ENCODE data around the gene MGLL.
A peak's percentile ranks its signal among the peaks of the same experiment; 100 is the strongest.

MGLL gene

DNA sequence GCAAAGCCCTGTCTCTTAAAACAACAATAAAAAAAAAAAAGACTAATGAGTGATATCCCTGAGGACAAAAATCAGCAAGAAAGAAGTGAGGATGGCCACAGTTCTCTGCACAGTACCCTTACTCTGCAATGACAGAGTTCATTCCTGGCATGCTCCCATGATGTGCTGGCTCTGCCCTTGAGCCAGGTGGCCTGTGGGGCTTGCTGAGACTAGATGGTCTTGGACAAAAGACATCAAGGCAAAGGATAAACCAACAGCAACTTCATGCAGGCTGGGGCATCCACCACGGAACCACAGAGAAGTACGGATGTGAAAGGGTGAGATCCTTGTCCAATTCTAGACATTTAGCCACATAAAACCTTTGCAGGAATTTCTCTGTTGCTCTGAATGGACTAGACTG, 12.7 kb downstream of the MGLL start:
- no peak for DNase-seq

DNA sequence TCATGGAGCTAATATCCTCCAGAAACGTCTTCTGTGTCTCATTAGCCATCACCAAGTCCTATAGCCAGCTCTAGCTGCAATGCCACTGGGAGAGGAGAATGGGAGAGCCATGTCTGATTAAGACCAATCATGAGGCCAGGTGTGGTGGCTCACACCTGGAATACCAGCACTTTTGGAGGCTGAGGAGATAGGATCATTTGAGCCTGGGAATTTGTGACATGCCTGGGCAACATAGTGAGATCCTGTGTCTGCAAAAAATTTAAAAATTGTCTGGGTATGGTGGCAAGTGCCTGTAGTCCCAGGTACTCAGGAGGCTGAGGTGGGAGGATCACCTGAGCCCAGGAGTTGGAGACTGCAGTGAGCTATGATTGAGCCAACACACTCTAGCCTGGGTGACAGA, 13.1 kb downstream of the MGLL start:
- DNase-seq = no peak

DNA sequence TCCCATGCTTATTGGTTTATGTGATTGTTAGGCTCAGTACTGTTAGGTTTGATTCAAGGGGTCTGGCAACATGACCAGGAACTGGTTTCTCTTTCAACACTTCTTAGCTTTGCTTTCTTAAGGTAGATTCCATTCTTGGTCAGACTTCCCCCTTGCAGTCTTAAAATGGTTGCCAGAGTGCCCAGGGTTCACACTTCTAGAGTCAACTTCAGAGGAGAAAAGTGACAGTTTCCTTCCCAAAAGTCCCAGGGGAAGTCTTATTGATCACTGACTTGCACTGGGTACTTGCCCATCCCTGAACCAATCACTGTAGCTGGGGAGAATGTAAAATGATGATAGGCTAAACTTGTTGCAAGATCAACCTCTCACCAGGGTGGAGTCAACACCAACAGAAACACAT, 14.1 kb downstream of the MGLL start:
- DNase-seq = no peak

DNA sequence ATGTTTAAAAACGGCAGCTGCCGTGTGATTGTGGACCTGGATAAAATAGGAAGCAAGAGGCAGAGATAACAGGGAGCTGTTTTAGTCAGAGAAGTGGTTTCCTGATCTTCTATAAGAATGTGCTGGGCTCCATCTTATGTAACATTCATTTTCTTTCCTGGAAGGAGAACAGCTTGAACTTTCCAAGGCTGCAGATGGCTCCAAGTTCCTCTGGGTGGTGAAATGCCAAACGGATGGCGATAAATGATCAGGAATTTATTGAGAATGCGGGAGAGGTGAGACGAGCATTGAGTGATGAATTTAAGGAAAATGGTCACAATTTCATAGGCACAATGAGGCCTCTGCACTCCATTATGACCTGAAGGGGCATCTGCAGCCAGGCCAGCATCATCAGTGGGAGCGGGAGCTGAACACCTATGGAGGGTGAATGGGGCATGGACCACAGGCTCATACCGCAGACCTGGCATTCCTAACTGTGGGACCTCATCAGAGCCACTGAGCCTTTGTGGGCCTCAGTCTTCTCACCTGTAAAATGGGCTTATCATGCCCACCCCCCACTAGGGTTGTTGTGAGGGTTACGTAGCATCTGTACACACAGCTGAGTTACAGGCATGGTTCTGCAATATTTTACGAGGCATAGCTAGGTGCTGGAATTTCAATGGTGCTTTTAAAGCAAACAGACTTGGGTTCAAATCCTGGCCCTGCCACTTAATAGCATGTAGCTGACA, 17.1 kb downstream of the MGLL start:
- no peak for DNase-seq

DNA sequence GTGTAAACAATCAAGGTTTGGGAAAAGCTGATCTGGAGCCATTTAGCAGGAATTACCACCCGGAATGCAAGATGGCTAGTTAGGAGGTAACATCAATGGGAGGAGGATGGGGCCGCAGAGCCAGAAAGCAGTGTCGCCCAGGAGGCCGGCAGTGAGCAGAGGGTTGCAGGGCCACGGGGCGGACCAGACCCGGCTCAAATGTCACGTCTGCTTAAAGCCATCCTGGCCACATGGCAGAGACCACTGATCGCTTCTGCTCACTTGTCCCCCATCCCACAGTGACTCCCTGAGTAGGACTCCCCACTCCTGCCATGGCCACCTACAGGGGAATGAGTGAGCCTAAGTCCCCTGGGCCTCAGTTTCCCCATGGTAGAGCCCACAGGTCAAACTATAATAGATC, 18.2 kb downstream of the MGLL start:
- no peak for DNase-seq

DNA sequence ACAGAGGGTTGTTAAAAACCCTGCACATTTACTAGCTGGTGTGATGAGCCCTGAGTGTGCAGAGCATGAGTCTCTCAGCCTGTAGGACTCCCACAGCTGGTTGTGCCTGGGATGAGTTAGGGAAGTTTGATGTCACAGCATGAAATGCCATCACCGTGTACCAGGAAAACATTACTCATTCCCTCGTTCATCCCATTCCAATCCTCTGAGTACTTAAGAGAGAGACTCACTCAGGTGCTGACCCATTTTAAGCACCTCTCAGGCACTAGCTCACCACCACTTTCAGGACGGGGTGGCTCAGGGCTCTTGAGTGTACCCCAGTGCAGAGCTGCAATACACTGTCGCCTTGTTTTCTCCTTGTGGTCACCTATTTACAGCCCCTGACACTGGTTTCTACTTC, 18.7 kb downstream of the MGLL start:
- no peak for DNase-seq

DNA sequence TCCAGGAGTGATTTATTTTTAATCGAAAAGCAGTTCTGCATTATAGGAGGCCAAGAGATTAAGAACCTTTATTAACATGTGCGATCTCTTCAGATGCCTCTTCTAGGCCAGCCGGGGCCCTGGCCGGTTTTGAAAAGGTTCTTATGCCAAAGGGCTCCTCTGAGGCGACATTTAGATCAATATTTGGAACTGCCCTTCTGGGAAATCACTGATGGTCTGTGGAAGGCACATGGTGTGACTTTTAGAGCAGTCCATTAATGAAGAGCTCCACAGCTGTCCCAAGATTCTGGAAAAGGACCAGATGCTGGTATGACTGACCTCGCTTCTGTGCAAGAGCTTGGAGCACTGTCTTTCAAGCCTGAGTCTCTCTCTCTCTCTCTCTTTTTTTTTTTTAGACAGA, 19.7 kb downstream of the MGLL start:
- no peak for DNase-seq

DNA sequence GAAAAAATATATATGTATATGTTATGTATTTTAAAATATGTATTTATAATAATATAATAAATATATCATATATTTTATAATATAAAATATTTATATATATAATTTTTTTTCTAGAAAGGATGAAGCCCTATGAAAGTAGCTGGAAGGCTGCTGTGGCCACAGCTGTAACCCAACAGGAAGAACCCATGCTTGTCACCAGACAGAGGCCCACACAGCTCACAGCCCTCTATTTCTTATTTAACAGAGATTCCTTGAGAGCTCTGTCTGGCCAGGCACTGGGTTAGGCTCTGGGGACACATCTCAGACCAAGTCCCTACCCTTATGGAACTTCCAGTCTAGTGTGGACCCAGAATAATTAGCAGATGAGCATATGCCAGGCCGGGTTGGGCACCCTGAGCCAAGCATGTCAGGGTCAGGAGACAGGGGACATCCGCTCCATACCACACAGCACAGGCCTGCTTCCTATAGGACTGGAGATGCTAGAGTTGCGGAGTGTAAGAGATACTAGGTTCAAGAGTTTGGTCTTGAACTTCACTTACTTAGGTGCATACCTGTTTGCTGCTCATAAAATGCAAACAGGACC, 20.5 kb downstream of the MGLL start:
- peak in 1 of 2 donors; percentile 22 for DNase-seq

DNA sequence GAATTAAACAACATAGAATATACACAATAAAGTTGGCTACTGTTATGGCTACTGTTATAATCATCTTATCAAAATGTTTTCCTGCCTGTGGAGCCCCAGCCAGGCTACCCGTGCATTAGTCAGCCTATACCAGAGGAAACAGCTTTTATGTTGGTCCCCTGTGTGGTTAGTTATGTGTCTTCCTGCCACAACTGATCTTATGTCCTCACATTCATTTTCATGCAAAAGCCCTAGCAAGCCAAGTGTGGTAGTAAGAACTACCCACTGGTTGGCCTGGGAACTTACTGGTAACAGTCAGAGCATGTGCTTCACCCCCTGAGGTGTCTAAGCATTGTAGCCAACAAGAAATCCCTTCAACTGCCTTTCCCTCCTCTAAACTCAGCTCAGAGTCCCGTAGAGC, 21.8 kb downstream of the MGLL start:
- no peak for DNase-seq

DNA sequence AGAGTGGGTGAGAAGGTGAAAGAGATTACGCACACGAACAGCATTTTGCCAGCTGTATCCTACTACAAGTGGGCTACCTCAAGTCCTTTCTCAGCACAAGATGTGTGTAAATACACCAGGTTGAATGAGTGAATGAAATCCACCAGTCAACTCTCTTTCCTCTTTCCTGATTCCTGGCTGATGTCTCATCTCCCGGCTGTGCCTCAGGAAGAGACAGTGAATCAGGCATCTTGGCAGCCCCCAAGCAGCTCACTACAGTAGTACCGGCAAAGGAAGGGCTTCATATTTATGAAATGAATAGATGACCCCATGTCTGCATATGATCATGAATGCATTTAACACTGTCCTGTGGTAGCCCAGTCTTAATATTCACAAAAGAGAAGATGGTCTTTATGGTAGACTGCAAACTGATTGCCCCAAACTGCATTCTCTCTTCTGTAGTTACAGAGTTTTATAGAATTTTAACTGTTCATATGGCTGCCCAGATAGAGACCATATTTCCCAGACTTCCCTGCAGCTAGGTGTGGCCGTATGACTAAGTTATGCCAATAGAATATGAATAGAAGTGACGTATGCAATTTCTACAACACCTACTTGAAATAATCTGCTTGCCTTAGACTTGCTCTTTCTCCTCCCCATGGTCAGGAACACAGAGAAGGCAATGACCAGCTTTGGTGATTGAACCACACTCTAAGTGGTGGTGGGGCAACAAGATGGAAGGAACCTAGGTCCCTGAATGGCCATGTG, 22.7 kb downstream of the MGLL start:
- no peak for DNase-seq

DNA sequence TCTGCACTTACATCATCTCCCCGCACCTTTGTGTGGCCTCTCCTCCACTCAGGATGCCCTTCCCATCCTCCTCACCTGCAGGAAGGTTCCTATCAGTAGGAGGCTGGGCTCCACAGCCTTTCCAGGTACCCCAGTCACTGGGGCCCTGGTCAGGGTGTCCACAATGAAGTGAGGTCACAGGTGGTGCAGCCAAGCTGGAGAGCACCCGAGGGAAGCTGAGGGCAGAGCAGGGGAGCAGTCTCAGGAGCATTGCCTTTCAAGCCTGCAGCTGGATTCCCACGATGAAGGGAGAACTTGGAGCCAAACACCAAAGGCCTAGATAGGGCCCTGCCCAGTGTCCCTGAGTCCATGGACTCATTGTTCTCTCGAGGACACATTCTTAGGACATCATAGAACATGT, 23.6 kb downstream of the MGLL start:
- DNase-seq = no peak

DNA sequence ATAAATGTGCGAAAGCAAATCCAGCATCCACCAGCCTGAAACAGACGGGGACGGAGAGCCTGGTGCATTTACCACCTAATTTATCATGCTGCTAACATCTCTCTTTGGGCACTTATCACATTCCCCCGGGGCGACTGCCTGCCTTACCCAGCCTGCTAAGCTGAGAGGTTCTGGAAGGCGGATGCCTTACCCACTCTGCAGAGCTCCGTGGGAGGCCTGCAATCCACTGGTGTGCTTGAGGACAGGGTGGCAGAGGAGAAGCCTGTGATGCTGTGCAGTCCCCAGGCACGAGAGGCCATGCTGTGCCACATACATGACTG, 25.5 kb downstream of the MGLL start:
- no peak for DNase-seq

DNA sequence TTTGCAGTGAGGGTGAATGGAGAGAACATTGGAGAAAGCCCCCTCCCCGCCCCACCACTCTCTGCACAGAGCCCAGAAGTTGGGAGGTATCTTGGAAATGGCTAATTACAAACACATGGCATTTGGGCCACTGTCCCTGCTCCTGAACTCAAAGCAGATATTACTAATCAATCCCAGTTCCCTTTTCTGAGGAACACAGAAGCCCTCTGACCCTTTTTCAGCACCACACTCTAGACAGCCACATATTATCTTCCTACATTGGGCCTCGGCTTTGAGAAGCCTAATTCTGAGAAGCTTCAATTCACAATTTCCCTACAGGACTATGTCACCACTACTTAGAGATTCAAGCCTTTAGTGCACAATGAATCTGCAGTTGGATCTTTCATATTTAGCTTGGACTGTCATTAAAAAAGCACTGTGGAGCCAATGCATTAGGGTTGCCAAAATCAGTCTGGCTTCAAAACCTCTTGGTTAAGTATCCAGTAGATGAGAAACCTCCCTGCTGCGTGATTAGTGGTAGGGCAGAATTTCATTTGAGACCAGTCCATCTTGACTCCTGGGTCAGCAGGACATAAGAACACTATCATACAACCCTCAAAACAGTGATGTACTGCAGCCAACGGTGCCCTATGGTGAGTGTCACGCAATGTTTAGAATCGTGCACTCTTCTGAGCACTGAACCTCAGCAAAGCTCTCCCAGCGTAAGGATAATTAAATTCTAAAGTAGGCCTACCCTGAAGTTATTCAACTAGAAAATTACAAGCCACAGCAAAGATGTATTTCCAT, 26.1 kb downstream of the MGLL start:
- peak; percentile 20 to 34 for DNase-seq

DNA sequence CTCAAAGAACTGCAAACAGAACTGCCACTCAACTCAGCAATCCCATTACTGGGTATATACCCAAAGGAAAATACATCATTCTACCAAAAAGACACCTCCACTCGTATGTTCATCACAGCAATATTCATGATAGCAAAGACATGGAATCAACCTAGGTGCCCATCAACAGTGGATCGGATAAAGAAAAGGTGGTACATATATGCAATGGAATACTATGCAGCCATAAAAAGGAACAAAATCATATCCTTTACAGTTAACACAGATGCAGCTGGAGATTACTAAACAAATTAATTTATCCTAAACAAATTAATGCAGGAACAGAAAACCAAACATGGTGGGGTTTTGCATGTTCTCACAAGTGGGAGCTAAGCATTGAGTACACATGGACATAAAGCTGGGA, 27.3 kb downstream of the MGLL start:
- no peak for DNase-seq

DNA sequence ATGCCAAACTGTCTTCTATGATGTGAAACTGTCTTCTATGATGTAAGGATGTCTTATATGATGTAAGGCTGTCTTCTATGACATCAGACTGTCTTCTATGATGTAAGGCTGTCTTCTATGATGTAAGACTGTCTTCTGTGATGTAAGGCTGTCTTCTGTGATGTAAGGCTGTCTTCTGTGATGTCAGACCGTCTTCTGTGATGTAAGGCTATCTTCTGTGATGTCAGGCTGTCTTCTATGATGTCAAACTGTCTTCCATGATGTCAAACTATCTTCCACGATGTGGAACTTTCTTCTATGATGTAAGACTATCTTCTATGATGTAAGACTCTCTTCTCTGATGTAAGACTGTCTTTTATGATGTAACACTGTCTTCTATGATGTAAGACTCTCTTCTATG, 27.9 kb downstream of the MGLL start:
- peak in 1 of 2 donors; percentile 35 for DNase-seq

DNA sequence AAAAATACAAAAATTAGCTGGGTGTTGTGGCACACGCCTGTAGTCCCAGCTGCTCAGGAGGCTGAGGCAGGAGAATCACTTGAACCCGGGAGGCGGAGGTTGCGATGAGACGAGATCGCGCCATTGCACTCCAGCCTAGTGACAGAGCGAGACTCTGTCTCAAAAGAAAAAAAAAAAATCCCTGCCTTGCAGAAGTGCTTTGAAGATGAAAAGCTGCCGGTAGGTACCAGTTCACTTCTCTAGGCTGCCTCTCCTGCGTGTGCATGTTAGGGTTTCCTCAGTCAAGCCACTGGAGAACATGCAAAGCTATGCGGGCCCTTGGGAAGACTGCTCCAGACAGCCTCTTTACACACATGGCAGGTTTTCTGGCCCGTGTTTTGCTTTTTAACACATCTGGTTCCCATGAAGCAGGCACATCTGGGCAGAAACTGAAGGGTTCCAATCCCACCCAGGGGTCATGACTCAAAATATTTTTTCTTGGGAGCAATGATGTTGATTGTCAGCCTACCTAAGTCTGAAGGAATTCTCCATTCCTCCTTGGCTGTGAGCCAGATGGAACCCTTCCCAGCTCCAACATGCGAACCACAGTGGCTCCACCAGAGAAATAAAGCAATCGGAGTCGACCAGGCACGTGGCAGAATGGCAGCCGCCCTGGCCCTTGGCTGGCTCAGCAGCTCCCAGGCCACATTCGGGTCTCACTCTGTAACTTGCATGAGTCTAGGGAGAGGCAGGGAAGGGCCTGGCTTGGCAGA, 29.6 kb downstream of the MGLL start:
- no peak for DNase-seq

DNA sequence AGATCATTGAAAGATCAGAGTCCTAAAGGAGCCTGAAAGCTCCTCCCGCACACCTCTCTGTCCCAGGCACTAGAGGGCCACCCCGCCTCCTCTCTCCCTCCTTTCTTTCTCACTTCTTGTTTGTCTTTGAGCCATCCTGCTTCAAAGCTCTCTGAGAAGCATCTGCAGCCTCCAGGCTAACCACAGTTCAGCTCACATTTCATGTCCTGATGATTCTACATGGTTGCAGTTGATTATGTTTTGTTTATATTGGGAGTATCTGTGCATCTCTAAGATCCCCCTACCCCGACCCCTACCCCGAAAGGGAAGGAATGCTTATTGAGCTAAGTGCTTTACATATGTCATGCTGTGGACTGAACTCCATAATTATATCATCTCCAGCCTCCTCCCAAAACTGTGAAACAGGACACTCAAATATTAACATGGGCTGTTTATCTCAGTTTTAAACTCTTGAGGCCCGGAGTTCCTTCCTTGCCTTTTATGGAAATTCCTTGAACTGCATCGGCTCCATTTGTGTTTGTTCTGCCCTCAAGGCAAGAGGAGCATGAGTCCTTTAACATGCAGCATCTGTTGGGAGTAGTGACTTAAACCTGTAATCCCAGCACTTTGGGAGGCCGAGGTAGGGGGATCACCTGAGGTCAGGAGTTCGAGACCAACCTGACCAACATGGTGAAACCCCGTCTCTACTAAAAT, 30.9 kb downstream of the MGLL start:
- peak in 1 of 2 donors; percentile 8 for DNase-seq

DNA sequence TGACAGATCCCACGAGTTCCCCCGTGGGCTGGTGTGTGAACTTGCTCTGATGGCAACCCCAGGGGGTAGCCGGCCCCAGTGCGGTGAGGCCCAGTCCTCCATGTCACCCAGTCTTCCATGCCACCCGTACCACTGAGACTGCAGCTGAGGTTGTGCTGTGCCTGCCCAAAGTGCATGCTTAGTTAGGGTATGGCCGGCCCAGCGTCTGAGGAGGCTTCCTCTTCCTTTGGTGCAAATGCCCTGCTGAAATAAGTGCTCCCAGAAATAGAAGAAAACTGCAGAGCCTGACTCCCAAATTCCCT, 31.5 kb downstream of the MGLL start:
- no peak for DNase-seq

DNA sequence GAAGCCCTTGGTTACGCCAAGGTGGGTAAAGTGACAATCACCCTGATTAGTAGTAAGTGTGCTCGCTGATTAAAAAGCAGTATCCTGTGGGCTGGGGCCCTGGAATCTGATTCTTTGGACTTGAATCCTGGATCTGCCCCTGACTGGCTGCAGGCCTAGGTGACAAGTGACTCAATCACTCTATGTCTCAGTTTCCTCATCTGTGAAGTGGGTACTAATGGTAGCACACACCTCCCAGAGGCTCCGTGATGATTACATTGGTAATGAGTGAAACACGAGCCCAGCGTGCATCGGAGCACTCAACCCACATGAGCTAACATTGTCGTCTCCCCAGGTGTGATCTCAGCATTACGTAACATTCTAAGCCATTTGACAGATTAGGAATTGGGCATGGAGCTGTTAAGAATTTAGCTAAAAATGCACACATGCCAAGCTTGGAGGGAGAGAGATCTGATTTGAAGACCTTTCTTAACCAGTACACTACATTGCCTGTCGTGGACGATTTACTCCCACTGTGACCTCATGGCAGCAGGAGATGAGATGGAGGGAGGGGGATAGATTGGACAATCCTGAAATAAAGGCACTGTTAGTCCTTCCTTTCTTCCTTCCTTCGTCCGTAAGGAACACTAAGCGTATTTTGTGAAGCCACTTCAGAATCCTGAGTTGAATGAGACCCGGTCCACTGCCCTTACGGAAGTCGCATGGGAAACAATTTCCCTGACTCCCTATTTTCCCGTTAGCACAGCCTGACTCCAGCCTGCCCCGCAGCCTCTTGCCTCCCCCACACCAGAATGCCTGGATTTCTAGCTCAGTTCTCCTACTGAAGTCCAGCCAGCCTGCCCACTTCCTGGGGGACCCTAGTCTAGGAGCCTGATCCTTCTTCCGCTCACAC, 32.1 kb downstream of the MGLL start:
- no peak for DNase-seq

DNA sequence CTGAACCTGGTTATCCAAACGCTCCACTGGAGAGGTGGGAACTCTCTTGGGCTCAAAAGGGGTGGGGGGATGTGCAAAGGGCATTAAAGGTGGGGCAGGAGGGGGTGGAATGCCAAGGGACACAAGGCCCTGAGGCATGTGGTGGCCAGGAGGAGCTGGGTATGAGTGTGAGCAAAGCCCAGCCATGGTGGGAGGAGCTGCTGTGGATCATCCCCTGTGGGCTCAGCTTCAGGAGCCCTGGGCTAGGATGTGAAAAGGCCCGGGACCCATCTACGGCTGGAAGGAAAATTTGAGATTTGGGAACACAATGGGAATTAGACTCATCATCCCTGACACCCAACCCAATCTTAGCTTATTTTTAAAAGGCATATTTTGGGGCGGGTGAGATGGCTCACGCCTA, 33.3 kb downstream of the MGLL start:
- no peak for DNase-seq

DNA sequence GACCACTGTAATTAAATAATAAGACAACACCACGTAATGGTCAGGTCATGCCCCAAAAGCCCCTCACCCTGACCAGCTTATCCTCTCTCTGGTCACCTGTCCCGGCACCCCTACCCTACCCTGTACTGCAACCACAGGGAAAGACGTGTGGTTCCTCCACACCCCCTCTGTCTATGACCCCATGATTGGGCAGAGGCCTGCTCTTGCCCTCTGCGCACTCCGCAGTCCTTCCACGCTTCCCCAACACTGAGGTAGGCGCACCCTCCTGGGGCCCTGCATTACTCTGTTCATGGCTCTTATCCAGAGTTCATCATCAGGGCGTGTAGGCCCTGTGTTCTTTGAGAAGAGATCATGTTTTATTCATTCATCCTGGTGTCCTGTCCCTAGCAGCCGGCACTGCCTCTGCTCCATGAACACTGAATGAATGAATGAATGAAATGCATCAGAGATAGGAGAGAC, 33.8 kb downstream of the MGLL start:
- no peak for DNase-seq

All from inflammatory macrophage (primary cell).